M059J (cell line): ENCODE measurements around the gene CHAT. TPM values are rescaled to one million over a fixed set of nuclear protein-coding genes. Genes with fewer than 3 reads are reported as not detected.
"Not testable (repeated sequence)": the region's sequence is repeated elsewhere in the genome, so short reads cannot be mapped to it uniquely, and the experiment has no call there.

Experiments used
- DNase-seq: peaks from one replicate; pipeline ENCODE4 v3.0.0-alpha.2; 2012; ENCODE audit warnings: low read depth
- total RNA-seq: library from RNA; depleted of rRNA; stranded (reverse); fragments of >200 nt; shearing (Covaris generic); gene quantifications from 2 replicates; pipeline ENCODE4 v1.2.3, GENCODE V29; 2014

The CHAT gene
- total RNA-seq, 1 experiment from 2014 or later, result not detected

GRCh38 chr10:49653273-49653929, 39.6 kb downstream of the CHAT start:
- DNase-seq, result no peak

- DNase-seq, result no peak
Observed at GRCh38 chr10:49654036-49654693, 40.3 kb downstream of the CHAT start.

GRCh38 chr10:49655099-49655498, 41.3 kb downstream of the CHAT start:
- no peak for DNase-seq

GRCh38 chr10:49656845-49657493, 43.1 kb downstream of the CHAT start:
- DNase-seq, result no peak

DNA sequence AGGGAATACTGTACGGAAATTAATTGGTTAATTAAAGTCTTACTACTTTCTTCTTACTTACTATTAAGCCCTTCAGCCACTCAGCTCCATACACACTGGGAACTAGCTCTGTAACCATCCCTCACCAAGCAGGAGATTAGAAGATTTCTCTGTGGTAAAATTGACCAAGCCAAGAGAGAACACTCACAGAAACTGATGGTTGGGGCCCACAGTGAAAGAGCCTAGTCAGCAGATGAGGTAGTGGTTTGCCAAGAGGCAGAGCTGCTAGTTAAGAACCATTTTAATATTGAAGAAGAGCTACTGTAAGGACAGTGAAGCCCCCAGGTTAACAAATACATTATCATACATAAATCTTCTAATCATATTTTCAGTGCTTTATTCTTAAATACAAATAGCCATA, 43.8 kb downstream of the CHAT start:
- no peak for DNase-seq

GRCh38 chr10:49661140-49661856, 47.5 kb downstream of the CHAT start:
- no peak for DNase-seq

DNA sequence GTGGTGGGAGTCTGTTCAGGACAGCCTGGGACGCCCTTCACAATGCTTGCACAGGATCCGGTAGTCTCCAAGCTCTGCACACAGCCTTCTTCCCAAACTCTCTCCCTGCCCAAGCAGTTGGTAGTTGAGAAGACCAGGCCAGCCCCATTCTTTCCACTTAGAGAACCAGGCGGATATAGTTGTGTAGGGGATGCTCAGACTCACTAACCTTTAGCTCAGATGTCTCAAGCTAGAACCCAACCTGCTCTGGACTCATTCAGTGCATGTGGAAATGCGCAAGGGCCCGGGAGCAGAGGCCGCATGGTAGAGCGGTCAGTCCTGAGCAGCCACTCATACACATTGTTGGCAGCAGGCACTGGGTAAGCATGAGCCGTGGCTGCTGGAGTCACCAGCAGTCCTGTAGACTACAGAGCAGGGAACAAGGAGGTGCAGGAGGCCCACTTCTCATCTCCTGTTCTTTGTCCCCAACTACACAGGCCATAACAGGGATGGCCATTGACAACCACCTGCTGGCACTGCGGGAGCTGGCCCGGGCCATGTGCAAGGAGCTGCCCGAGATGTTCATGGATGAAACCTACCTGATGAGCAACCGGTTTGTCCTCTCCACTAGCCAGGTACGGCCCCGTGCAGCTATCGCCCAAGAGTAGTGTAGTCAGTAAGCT, 48.5 kb downstream of the CHAT start:
- no peak for DNase-seq

DNA sequence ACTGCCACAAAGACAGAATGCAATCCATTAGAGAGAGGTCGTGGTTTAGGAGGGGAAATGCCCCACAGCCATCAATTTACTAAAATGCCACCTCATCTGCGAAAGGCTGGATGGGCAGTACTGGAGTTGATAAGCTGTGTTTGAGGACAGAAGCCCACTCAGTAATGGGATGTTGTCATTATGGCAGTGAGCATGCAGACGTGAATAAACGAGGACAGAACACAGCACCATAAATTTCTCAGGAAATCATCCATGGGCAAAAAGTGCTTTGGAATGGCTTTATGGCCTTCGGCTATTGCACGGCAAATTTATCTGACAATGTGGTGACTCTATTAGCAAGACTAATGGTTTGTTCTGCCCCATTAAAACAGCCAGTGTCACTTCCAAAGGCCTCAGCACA, 49.8 kb downstream of the CHAT start:
- no peak for DNase-seq

GRCh38 chr10:49664006-49664841, 50.4 kb downstream of the CHAT start:
- DNase-seq, result no peak

GRCh38 chr10:49664842-49665355, 51.1 kb downstream of the CHAT start:
- DNase-seq, result no peak

DNA sequence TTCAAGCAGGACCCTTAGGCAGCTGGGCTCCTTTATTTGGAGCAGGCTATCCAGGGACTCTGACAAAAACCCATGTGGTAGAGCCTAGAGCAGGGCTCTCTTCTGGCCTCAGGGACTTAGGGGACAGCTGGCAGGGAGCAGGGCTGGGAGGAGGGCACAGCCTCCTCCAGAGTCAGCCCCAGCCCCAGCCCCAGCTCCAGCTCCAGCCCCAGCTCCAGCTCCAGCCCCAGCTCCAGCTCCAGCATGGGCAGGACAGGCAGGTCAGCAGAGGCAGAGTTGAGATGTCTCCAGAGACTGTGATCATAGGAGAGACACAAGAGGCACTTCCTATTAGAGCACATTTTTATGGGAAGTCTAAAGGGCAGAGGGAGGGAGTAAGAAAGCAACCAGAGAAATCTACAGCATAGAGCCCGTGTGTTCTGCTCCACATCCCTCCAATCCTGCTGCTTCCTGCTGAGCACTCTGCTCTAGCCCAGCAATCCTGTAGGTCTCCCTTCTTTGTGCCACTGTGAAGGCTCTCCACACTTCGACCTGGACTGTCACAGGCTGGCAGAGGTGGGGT, 52.3 kb downstream of the CHAT start:
- no peak for DNase-seq

DNA sequence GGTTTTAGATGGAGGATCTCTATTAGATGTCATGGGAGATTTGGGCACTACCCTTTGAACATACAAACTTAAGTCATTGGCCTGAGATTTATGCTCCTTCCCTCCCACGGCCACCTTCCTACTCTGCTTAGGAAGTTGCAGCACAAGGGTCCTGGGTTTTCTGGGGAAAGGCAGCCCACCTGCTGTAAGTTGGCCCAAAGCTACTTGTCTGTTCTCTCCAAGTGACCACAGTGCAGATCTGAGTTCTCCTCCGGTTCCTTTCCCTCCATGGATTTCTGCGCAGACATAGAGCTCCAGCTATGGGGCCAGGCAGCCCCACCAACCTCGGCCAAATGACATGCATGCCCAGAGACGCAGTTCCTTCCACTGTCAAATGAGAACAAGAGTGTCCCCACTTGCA, 52.8 kb downstream of the CHAT start:
- no peak for DNase-seq

DNA sequence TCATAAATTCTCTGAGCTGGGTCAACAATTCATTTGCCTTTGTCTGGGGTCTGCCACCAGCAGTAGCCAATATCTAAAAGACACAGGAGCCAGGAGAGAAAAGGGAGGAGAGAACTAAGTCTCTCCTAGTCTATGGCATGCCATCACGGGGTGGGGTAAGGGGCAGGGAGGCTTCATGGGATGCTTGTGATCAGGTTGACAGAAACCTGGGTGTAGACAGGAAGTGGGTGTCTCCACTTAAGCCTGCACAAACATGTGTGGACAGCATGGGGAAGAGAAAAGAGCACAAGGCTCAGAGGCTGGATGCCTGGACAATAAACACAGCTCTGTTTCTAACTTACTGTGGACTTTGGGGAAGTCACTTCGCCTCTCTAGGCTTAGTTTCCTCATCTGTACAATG, 54.2 kb downstream of the CHAT start:
- DNase-seq, result no peak

- no peak for DNase-seq
Observed at GRCh38 chr10:49668684-49669083, 54.8 kb downstream of the CHAT start.

- no peak for DNase-seq
Observed at GRCh38 chr10:49678827-49679479, 65.1 kb downstream of the CHAT start.

- DNase-seq, result no peak
Observed at GRCh38 chr10:49679480-49679893, 65.7 kb downstream of the CHAT start, which contains the start of gene C10orf53. TSS of gene C10orf53 (plus strand) at chr10:49679651. CDS start at chr10:49679698, 47 bp downstream.

GRCh38 chr10:49682449-49682848, 68.6 kb downstream of the CHAT start:
- not testable (repeated sequence) for DNase-seq

DNA sequence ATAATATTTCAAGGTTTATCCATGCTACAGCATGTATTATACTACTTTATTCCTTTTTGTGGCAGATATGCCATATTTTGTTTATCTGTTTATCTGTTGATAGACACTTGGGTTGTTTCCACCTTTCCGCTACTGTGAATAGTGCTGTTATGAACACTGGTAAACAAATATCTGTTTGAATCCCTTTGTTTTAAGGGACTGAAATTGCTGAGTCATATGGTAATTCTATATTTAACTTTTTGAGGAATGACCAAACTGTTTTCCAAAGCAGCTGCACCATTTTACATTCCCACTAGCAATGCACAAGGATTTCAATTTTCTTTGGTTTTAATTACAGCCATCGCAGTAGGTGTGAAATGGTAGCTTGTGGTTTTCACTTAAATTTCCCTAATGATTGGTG, 69.0 kb downstream of the CHAT start:
- DNase-seq, result no peak

DNA sequence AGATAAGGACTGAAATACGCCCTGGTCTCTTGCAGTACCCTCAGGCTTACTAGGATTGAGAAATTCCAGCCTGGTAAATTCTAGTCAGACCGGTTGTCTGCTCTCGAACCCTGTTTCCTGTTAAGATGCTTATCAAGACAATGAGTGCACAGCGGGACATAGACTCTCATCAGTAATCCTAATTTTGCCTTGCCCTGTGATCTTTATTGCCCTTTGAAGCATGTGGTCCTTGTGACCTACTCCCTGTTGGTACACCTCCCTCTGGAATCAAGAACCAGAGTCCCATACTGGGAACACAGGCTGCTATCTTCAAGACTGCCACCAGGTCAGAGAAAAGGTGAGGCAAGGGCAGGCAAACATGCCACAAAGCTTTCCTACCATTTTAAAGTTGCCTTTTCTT, 72.8 kb downstream of the CHAT start:
- DNase-seq, result no peak
